ENCODE results near the gene CCL24. TPM values are rescaled to one million over a fixed set of nuclear protein-coding genes. Genes with fewer than 3 reads are reported as not detected.

The CCL24 gene
- total and polyA plus RNA-seq, 2 of the 4 experiments (the other 2 are of a cell fraction), result not detected

- no peak overlapping the region for H3K56ac ChIP-seq (ENCODE audit: extremely low read depth, insufficient read depth, low read length)
- no peak for TF ChIP-seq RAD21 (IDR thresholded peaks at IDR 0.05; ENCODE audit: low read length)
- no peak for TF ChIP-seq MAZ (IDR thresholded peaks at IDR 0.05; ENCODE audit: borderline replicate concordance, low read depth, low read length)
- no peak for TF ChIP-seq BHLHE40 (IDR thresholded peaks at IDR 0.05; ENCODE audit: low read depth, low read length)
- TF ChIP-seq NFE2L2 (IDR thresholded peaks at IDR 0.05; ENCODE audit: low read depth, low read length), result no peak
- TF ChIP-seq FOS (IDR thresholded peaks at IDR 0.05; ENCODE audit: low read depth, low read length), result no peak
- TF ChIP-seq POLR2A (IDR thresholded peaks at IDR 0.05; ENCODE audit: low read depth, low read length), result no peak
- TF ChIP-seq CTCF (conservative IDR thresholded peaks at IDR 0.05; ENCODE audit: low read depth, low read length), result no peak
- no peak for TF ChIP-seq CEBPB (IDR thresholded peaks at IDR 0.05; ENCODE audit: low read depth, low read length)
- no peak for TF ChIP-seq MXI1 (IDR thresholded peaks at IDR 0.05; ENCODE audit: borderline replicate concordance, low read depth, low read length)
- TF ChIP-seq CHD1 (IDR thresholded peaks at IDR 0.05; ENCODE audit: low read depth, low read length), result no peak
- TF ChIP-seq, protein P1, sequence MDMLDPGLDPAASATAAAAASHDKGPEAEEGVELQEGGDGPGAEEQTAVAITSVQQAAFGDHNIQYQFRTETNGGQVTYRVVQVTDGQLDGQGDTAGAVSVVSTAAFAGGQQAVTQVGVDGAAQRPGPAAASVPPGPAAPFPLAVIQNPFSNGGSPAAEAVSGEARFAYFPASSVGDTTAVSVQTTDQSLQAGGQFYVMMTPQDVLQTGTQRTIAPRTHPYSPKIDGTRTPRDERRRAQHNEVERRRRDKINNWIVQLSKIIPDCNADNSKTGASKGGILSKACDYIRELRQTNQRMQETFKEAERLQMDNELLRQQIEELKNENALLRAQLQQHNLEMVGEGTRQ (IDR thresholded peaks at IDR 0.05; ENCODE audit: low read depth, low read length), result no peak
- no peak for TF ChIP-seq MAFK (IDR thresholded peaks at IDR 0.05; ENCODE audit: low read depth, low read length)
- TF ChIP-seq RCOR1 (IDR thresholded peaks at IDR 0.05; ENCODE audit: insufficient replicate concordance, low read length), result no peak
- TF ChIP-seq, protein P2, sequence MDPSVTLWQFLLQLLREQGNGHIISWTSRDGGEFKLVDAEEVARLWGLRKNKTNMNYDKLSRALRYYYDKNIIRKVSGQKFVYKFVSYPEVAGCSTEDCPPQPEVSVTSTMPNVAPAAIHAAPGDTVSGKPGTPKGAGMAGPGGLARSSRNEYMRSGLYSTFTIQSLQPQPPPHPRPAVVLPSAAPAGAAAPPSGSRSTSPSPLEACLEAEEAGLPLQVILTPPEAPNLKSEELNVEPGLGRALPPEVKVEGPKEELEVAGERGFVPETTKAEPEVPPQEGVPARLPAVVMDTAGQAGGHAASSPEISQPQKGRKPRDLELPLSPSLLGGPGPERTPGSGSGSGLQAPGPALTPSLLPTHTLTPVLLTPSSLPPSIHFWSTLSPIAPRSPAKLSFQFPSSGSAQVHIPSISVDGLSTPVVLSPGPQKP (IDR thresholded peaks at IDR 0.05; ENCODE audit: borderline replicate concordance, low read depth, low read length), result no peak
- TF ChIP-seq SMC3 (IDR thresholded peaks at IDR 0.05; ENCODE audit: low read depth, low read length), result no peak
- TF ChIP-seq RFX5 (IDR thresholded peaks at IDR 0.05; ENCODE audit: low read depth, low read length), result no peak
- no peak overlapping the region for H4K5ac ChIP-seq (ENCODE audit: low read depth, low read length)
- no peak overlapping the region for H3K4ac ChIP-seq (ENCODE audit: low read depth, low read length)
- no peaks in the 10 kb centered on the region for H4K20me1 ChIP-seq (ENCODE audit: insufficient read depth, low read length)
- H3K4me1 ChIP-seq (ENCODE audit: control insufficient read depth, insufficient read depth, low read length), result peaks cover 6% of the 10 kb centered on the region; the same call in 1 of the 2 replicates
- 0 out of 2 replicates have a peak, but pooled peaks cover 1% of the 10 kb centered on the region for H3K27me3 ChIP-seq (ENCODE audit: control insufficient read depth, insufficient read depth, low read length)
- in situ Hi-C loops (cut with MboI; ENCODE audit: low sequenced_read_pairs), result loop anchor here (25.0 kb wide), 1 partner anchor 279 kb away; no protein-coding TSS in a partner anchor
- ChIA-PET POLR2A (ENCODE audit: unreplicated experiment) (no interaction called here), CTCF (no interaction called here)
- H3K18ac ChIP-seq (ENCODE audit: low read depth, low read length), result no peak overlapping the region
- H2BK5ac ChIP-seq (ENCODE audit: low read depth, low read length, poor library complexity, severe bottlenecking), result no peak overlapping the region
- H2BK120ac ChIP-seq (ENCODE audit: low read depth, low read length), result no peak overlapping the region
- no TSS peak for BruUV-seq (replicated peaks)
- H2AK9ac ChIP-seq (replicated peaks; ENCODE audit: low read depth, low read length, poor library complexity), result no peak overlapping the region
- H3K9me3 ChIP-seq (ENCODE audit: control insufficient read depth, insufficient read depth, low read length), result no peaks in the 10 kb centered on the region
- no peak overlapping the region for H3K27ac ChIP-seq (ENCODE audit: insufficient read depth, low read length)
- no peak overlapping the region for H4K91ac ChIP-seq (ENCODE audit: insufficient read depth, low read depth, low read length)
- no peak overlapping the region for H4K8ac ChIP-seq (ENCODE audit: low read depth in 2 of 2, low read length in 2 of 2)
- H3K9ac ChIP-seq (ENCODE audit: low read depth, low read length), result no peak overlapping the region
- no peak overlapping the region for H2AK5ac ChIP-seq (ENCODE audit: low read depth, low read length)
- dilution Hi-C loops (cut with HindIII; ENCODE audit: low sequenced_read_pairs, unreplicated experiment), result no loop called here
- no peaks in the 10 kb centered on the region for H3K79me1 ChIP-seq (ENCODE audit: low read depth in 1 of 2, low read length in 2 of 2)
- no peak overlapping the region for H3K4me3 ChIP-seq (ENCODE audit: insufficient read depth, low read depth, low read length)
- intact Hi-C loops (cut with micrococcal nuclease), result no loop called here
- no peaks in the 10 kb centered on the region for H3K36me3 ChIP-seq (ENCODE audit: control insufficient read depth, insufficient read depth, low read length)
- H2AFZ ChIP-seq (replicated peaks; ENCODE audit: low read length, poor library complexity), result no peak overlapping the region
- H3K23ac ChIP-seq (ENCODE audit: low read depth, low read length), result no peak overlapping the region
- H3K9me1 ChIP-seq (ENCODE audit: insufficient read depth, low read length), result no peaks in the 10 kb centered on the region
- ATAC-seq (ENCODE audit: low read depth) (no peak), DNase-seq (no peak)
- H2BK20ac ChIP-seq (ENCODE audit: low read depth, low read length), result no peak overlapping the region
- H3K4me2 ChIP-seq (ENCODE audit: low read depth, low read length), result no peak overlapping the region
- H2BK15ac ChIP-seq (ENCODE audit: low read depth, low read length), result no peak overlapping the region
- H3K14ac ChIP-seq (replicated peaks; ENCODE audit: low read depth, low read length), result no peak overlapping the region
These were observed 44.8 kb upstream of the CCL24 start for GRCh38 chr7:75858410-75858809.

Data from IMR-90 (cell line).